Endothelial cell of umbilical vein (primary cell): ENCODE data around the gene IQGAP3. TPM values are rescaled to one million over a fixed set of nuclear protein-coding genes. Genes with fewer than 3 reads are reported as not detected.
A peak's percentile ranks its signal among the peaks of the same experiment; 100 is the strongest.

ENCODE experiments used
- BruUV-seq: library from RNA; stranded (reverse); fragments of 400-500 nt; replicated peaks from 2 replicates; lab custom pipeline; 2021; lab: Mats Ljungman, UMichigan
- CTCF ChIA-PET: fragments of 300-600, 350-600 bp; sonication (Branson Sonifier 250); formaldehyde crosslinking; loops from one replicate; lab custom pipeline; 2021; ENCODE audit warnings: antibody characterized with exemption, inconsistent platforms; lab: Charles Lee
- POLR2A ChIA-PET: fragments of 300-600, 350-600 bp; sonication (Branson Sonifier 250); formaldehyde crosslinking; loops from one replicate; lab custom pipeline; 2021; ENCODE audit warnings: antibody characterized with exemption, inconsistent platforms; lab: Charles Lee
- DNase-seq: peaks from one replicate; pipeline ENCODE4 v3.0.0-alpha.2; 2011; ENCODE audit warnings: low read depth, low spot score
- FAIRE-seq: peaks from 2 replicates; lab custom pipeline; 2011; peaks lifted over from hg19 to GRCh38; lab: Jason Lieb, UNC
- H2AFZ ChIP-seq: 2 replicates; pipeline ENCODE4 v1.6.0; 2012; ENCODE audit warnings: low read depth, low read length, control low read depth, inconsistent platforms
- H3K27ac ChIP-seq: 2 replicates; pipeline ENCODE4 v1.5.1; 2011; ENCODE audit warnings: low read depth, mild to moderate bottlenecking, control low read depth, low read length, moderate library complexity; ENCODE audit not compliant: insufficient read depth
- H3K27me3 ChIP-seq, 2 experiments: 2 replicates each; pipeline versions ENCODE4 v1.6.0 to v1.6.1; 2011; ENCODE audit warnings: low read length in 2 of 2, mixed read lengths in 1 of 2; ENCODE audit not compliant: control insufficient read depth in 2 of 2, insufficient read depth in 2 of 2
- H3K36me3 ChIP-seq, 2 experiments: 2 replicates in 1 of 2; 3 replicates in 1 of 2; pipeline ENCODE4 v1.5.1; 2011; ENCODE audit warnings: low read length in 2 of 2, mild to moderate bottlenecking in 1 of 2, moderate library complexity in 1 of 2; ENCODE audit not compliant: control insufficient read depth in 2 of 2, insufficient read depth in 2 of 2; ENCODE audit errors: extremely low read depth in 1 of 2
- H3K4me1 ChIP-seq: 3 replicates; pipeline ENCODE4 v1.5.1; 2011; ENCODE audit warnings: mild to moderate bottlenecking, low read length; ENCODE audit not compliant: control insufficient read depth, insufficient read depth; ENCODE audit errors: extremely low read depth
- H3K4me2 ChIP-seq: 2 replicates; pipeline ENCODE4 v1.6.1; 2011; ENCODE audit warnings: low read length, control low read depth, mixed read lengths; ENCODE audit not compliant: insufficient read depth
- H3K4me3 ChIP-seq, 3 experiments: fragments of 200-600 bp in 1 of 3; sonication (generic), shearing (Covaris generic) in 1 of 3; replicated peaks in 1 of 3; 2 replicates each; pipeline ENCODE4 v1.5.1; 2011 to 2016; ENCODE audit warnings: control low read depth in 3 of 3, low read length in 3 of 3, mild to moderate bottlenecking in 2 of 3, inconsistent platforms in 1 of 3, low read depth in 1 of 3, moderate library complexity in 1 of 3; ENCODE audit not compliant: insufficient read depth in 1 of 3
- H3K79me2 ChIP-seq: 2 replicates; pipeline ENCODE4 v1.6.0; 2012; ENCODE audit warnings: low read length, inconsistent platforms; ENCODE audit not compliant: control insufficient read depth, insufficient read depth
- H3K9ac ChIP-seq: replicated peaks from 2 replicates; pipeline ENCODE3; 2011; ENCODE audit warnings: low read length, control low read depth; ENCODE audit not compliant: insufficient read depth; ENCODE audit errors: extremely low read depth
- H3K9me1 ChIP-seq: replicated peaks from 3 replicates; pipeline ENCODE4 v1.6.0; 2011; ENCODE audit warnings: mild to moderate bottlenecking, low read length; ENCODE audit not compliant: control insufficient read depth, insufficient read depth; ENCODE audit errors: extremely low read depth
- H3K9me3 ChIP-seq: replicated peaks from 2 replicates; pipeline ENCODE4 v1.5.1; 2012; ENCODE audit warnings: low read length, inconsistent platforms; ENCODE audit not compliant: control insufficient read depth, insufficient read depth
- H4K20me1 ChIP-seq: replicated peaks from 2 replicates; pipeline ENCODE3; 2011; ENCODE audit warnings: mild to moderate bottlenecking, low read length; ENCODE audit not compliant: control insufficient read depth, insufficient read depth; ENCODE audit errors: extremely low read depth
- EZH2 ChIP-seq: IDR thresholded peaks from 2 replicates; pipeline ENCODE4 v1.6.1; 2012; ENCODE audit warnings: borderline replicate concordance, low read depth, mild to moderate bottlenecking, moderate library complexity, low read length, inconsistent platforms; ENCODE audit not compliant: severe bottlenecking
- FOS ChIP-seq: IDR thresholded peaks from 2 replicates; pipeline ENCODE4 v1.6.1; 2011; ENCODE audit warnings: mild to moderate bottlenecking, low read length, moderate library complexity, borderline replicate concordance; ENCODE audit not compliant: insufficient read depth
- GATA2 ChIP-seq: IDR thresholded peaks from 2 replicates; pipeline ENCODE4 v1.7.0; 2011; ENCODE audit warnings: low read depth, mild to moderate bottlenecking, moderate library complexity, mixed read lengths, low read length; ENCODE audit not compliant: insufficient read length, insufficient read depth
- MYC ChIP-seq: IDR thresholded peaks from one replicate; pipeline ENCODE4 v1.6.1; 2011; ENCODE audit warnings: mild to moderate bottlenecking, low read depth, low read length
- POLR2A ChIP-seq: IDR thresholded peaks from 2 replicates; pipeline ENCODE4 v1.6.1; 2012; ENCODE audit warnings: low read depth, mild to moderate bottlenecking, control low read depth, low read length
- POLR2AphosphoS5 ChIP-seq: IDR thresholded peaks from 2 replicates; pipeline ENCODE4 v1.6.1; 2012; ENCODE audit warnings: low read depth, mild to moderate bottlenecking, control low read depth, low read length, moderate library complexity; ENCODE audit not compliant: insufficient read depth
- dilution Hi-C: fragments of 300-500 bp; cut with MboI; formaldehyde crosslinking; loops from one replicate; pipeline ENCODE4 v1.15.0; 2019; ENCODE audit warnings: low sequenced_read_pairs; ENCODE audit not compliant: extremely low pct_ligation_motif_present
- intact Hi-C: fragments of 100-400 bp; cut with micrococcal nuclease; formaldehyde crosslinking; loops from one replicate; pipeline ENCODE4 v1.10.0; 2022
- polyA plus RNA-seq, 4 experiments: library from polyadenylated mRNA; depleted of rRNA in 3 of 4; stranded (reverse) in 3 of 4; unstranded in 1 of 4; fragments of >200 nt; gene quantifications; 2 replicates each; pipeline versions ENCODE4 v1.2.1 to v1.2.3, GENCODE V29; 2011 to 2012; ENCODE audit warnings: missing spikeins in 1 of 4
- total RNA-seq: library from RNA; stranded (reverse); gene quantifications from 2 replicates; pipeline ENCODE4 v1.2.3, GENCODE V29; 2021

The IQGAP3 gene
- total and polyA plus RNA-seq, 2 donors (not counting 3 experiments of a cell fraction or from before 2014, with no cell fraction given) = 28.3 to 60.7 TPM

DNA sequence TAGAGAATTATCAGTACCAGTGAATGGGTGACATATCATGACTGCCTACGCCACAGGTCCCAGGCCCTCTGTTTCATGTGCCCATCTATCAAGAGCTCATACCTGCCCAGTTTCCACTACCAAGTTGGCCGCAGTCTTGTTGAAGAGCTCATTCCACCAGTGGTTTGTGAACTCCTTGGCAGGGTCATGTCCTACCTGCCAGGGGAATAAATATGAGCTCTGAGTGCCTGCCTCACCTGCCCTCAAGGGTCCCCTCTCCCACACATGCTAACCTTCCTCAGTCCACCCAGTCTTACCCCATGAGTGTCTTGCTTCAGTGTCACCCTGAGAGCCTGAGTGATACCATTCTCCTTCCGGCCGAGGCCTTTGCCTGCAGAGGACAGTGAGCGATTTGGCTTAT is 25.8 kb upstream of the IQGAP3 start:
- no TSS peak for BruUV-seq
- POLR2A ChIA-PET = no interaction called here
- H3K4me3 ChIP-seq = no peak overlapping the region

DNA sequence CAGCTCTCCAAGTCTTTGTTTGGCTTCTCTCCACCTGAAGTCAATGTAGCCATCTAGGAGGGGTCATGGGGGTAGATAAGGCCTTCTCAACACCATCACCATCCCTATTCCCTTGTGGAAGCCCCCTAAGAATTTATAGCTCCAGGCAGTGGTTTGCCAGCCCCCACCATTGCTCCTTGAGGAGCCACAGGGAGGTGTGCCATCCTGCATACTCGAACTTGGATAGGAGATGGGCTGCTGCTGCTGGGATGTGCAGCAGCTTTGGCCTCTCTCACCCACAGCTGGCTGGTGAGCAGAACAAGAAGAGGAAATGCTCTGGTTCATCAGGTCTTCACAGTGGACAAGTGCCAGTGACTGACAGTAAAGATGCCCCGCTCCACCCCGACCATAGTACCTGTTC is 24.1 kb upstream of the IQGAP3 start:
- Histone ChIP-seq H3K27me3 (no peaks in the 10 kb centered on the region), H3K4me3 (no peak overlapping the region), H4K20me1 (no peaks in the 10 kb centered on the region), H3K9me3 (no peaks in the 10 kb centered on the region), H3K9ac (no peak overlapping the region), H3K36me3 (peaks cover 0 to 34% of the 10 kb centered on the region in 2 experiments), H3K27ac (no peak overlapping the region), H3K4me1 (peaks cover 19% of the 10 kb centered on the region), H3K79me2 (peaks cover 24% of the 10 kb centered on the region), H3K4me2 (no peak overlapping the region), H2AFZ (no peak overlapping the region), H3K9me1 (no peaks in the 10 kb centered on the region)
- BruUV-seq = no TSS peak
- POLR2A ChIA-PET = no interaction called here
- CTCF ChIA-PET = interaction anchor here (0.5 to 1.3 kb wide), 3 partner anchors 9 to 150 kb away, joined by 3 to 4 read pairs (median 3); no protein-coding TSS in a partner anchor
- FAIRE-seq (no peak), DNase-seq (no peak)
- intact Hi-C loops = no loop called here
- dilution Hi-C loops = no loop called here
- TF ChIP-seq GATA2 = no peak
- TF ChIP-seq POLR2AphosphoS5 = no peak
- TF ChIP-seq MYC = no peak
- no peak for TF ChIP-seq POLR2A

More for the DNA sequence above, 25.8 kb upstream of the IQGAP3 start:
- no peaks in the 10 kb centered on the region for H4K20me1 ChIP-seq
- no peaks in the 10 kb centered on the region for H3K27me3 ChIP-seq
- intact Hi-C loops (no loop called here), dilution Hi-C loops (no loop called here)
- no peak overlapping the region for H2AFZ ChIP-seq
- peaks cover 19% of the 10 kb centered on the region for H3K79me2 ChIP-seq
- no peak for DNase-seq
- H3K4me2 ChIP-seq = no peak overlapping the region
- FAIRE-seq = no peak
- H3K36me3 ChIP-seq = peaks cover 0 to 34% of the 10 kb centered on the region in 2 experiments
- H3K4me1 ChIP-seq = peaks cover 11% of the 10 kb centered on the region
- H3K9me1 ChIP-seq = no peaks in the 10 kb centered on the region
- CTCF ChIA-PET = interaction anchor here (1.0 to 1.3 kb wide), 2 partner anchors 11 to 117 kb away, joined by 3 read pairs; no protein-coding TSS in a partner anchor
- H3K9ac ChIP-seq = no peak overlapping the region
- no peak overlapping the region for H3K27ac ChIP-seq
- H3K9me3 ChIP-seq = no peaks in the 10 kb centered on the region
- TF ChIP-seq FOS = no peak
- TF ChIP-seq MYC = no peak
- TF ChIP-seq POLR2A = peak; percentile 42
- no peak for TF ChIP-seq EZH2
